ENCODE data around the gene FSIP2. TPM values are rescaled to one million over a fixed set of nuclear protein-coding genes. Genes with fewer than 3 reads are reported as not detected.

FSIP2 gene
- total RNA-seq, 2 donors from 2014 or later = 4.4 to 5.9 TPM

DNA sequence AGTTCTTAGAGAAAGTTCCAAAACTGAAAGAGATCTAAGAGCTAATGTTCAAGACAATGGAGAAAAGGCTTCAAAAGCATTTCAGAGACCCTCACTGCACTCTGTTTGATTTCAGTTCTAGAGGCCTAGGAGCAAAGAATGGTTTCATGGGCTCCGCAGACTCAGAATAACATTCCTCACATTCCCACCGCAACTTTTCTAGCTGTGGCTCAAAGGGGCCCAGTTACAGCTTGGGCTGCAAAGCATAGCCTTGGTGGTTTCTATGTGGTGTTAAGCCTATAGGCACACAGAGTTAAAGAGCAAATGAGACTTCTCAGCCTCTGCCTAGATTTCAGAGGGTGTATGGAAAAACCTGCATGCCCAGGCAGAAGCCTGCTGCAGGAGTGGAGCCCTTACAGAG is 73.0 kb downstream of the FSIP2 start:
- Histone ChIP-seq H3K27me3 (no peaks in the 10 kb centered on the region), H3K27ac (no peak overlapping the region), H3K9ac (ENCODE audit: low read depth in 2 of 2, low read length in 2 of 2) (no peak overlapping the region), H3K9me3 (no peaks in the 10 kb centered on the region), H3K4me1 (no peaks in the 10 kb centered on the region), H3K36me3 (no peaks in the 10 kb centered on the region), H3K4me3 (no peak overlapping the region)
- intact Hi-C loops (cut with DNase I) = no loop called here
- DNase-seq = no peak
- TF ChIP-seq, protein P1, sequence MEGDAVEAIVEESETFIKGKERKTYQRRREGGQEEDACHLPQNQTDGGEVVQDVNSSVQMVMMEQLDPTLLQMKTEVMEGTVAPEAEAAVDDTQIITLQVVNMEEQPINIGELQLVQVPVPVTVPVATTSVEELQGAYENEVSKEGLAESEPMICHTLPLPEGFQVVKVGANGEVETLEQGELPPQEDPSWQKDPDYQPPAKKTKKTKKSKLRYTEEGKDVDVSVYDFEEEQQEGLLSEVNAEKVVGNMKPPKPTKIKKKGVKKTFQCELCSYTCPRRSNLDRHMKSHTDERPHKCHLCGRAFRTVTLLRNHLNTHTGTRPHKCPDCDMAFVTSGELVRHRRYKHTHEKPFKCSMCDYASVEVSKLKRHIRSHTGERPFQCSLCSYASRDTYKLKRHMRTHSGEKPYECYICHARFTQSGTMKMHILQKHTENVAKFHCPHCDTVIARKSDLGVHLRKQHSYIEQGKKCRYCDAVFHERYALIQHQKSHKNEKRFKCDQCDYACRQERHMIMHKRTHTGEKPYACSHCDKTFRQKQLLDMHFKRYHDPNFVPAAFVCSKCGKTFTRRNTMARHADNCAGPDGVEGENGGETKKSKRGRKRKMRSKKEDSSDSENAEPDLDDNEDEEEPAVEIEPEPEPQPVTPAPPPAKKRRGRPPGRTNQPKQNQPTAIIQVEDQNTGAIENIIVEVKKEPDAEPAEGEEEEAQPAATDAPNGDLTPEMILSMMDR (IDR thresholded peaks at IDR 0.05) = no peak

DNA sequence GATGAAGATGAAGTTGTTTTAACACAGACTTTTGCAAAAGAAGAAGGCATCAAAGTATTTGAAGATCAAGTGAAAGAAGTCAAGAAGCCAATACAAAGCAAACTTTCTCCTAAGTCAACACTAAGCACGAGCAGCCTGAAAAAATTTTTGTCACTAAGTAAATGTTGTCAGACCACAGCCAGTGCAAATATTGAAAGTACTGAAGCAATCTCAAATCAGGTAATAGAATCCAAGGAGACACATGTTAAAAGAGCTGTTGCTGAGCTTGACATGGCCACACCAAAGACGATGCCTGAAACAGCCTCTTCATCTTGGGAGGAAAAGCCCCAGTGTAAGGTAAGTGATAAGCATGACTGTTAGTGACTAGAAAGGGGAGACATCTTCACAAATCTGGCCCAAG is 75.1 kb downstream of the FSIP2 start:
- DNase-seq = no peak

DNA sequence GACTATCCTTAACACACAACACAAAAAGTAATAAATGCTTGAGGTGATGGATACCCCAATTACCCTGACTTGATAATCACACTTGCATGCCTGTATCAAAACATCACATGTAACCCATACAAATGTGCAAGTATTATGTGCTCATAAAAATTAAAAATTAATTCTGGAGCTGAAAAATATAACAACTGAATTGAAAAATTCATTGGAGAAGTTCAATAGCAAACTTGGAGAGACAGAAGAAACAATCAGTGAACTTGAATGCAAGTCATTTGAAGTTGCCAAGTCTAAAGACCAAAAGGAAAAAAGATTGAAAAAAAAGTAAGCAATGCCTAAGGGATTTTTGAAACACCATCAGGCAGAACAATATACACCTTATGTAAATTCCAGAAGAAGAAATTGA is 79.4 kb downstream of the FSIP2 start:
- DNase-seq = no peak
- no peak overlapping the region for H3K4me3 ChIP-seq
- H3K36me3 ChIP-seq = no peaks in the 10 kb centered on the region

More for the DNA sequence above, 75.1 kb downstream of the FSIP2 start:
- Histone ChIP-seq H3K9me3 (no peaks in the 10 kb centered on the region), H3K4me3 (no peak overlapping the region), H3K27ac (no peak overlapping the region), H3K4me1 (no peaks in the 10 kb centered on the region), H3K27me3 (no peaks in the 10 kb centered on the region), H3K9ac (ENCODE audit: low read depth in 2 of 2, low read length in 2 of 2) (no peak overlapping the region), H3K36me3 (no peaks in the 10 kb centered on the region)
- intact Hi-C loops (cut with DNase I) = no loop called here
- TF ChIP-seq, protein P1 (IDR thresholded peaks at IDR 0.05) = no peak

DNA sequence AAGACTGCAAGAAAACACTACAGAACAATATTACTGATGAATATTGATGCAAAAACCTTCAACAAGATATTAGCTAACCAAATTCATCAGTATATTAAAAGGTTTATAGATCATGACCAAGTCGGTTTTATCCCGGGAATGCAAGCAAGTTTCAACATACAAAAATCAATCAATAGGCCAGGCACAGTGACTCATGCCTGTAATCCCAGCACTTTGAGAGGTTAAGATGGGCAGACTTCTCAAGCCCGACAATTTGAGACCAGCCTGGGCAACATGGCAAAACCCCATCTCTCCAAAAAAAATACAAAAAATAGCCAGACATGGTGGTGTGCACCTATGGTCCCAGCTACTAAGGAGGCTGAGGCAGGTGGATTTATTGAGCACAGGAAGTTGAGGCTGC is 82.9 kb downstream of the FSIP2 start:
- H3K27me3 ChIP-seq = no peaks in the 10 kb centered on the region
- no peak overlapping the region for H3K9ac ChIP-seq (ENCODE audit: low read depth in 2 of 2, low read length in 2 of 2)
- H3K9me3 ChIP-seq = no peaks in the 10 kb centered on the region
- H3K36me3 ChIP-seq = no peaks in the 10 kb centered on the region
- TF ChIP-seq, protein P1 (IDR thresholded peaks at IDR 0.05) = no peak
- no peaks in the 10 kb centered on the region for H3K4me1 ChIP-seq
- no peak overlapping the region for H3K4me3 ChIP-seq
- DNase-seq = no peak
- no peak overlapping the region for H3K27ac ChIP-seq
- intact Hi-C loops (cut with DNase I) = no loop called here

More for the DNA sequence above, 79.4 kb downstream of the FSIP2 start:
- intact Hi-C loops (cut with DNase I) = no loop called here
- Histone ChIP-seq H3K9ac (ENCODE audit: low read depth in 2 of 2, low read length in 2 of 2) (no peak overlapping the region), H3K9me3 (no peaks in the 10 kb centered on the region), H3K4me1 (no peaks in the 10 kb centered on the region), H3K27me3 (no peaks in the 10 kb centered on the region), H3K27ac (no peak overlapping the region)
- TF ChIP-seq, protein P1 (IDR thresholded peaks at IDR 0.05) = no peak

DNA sequence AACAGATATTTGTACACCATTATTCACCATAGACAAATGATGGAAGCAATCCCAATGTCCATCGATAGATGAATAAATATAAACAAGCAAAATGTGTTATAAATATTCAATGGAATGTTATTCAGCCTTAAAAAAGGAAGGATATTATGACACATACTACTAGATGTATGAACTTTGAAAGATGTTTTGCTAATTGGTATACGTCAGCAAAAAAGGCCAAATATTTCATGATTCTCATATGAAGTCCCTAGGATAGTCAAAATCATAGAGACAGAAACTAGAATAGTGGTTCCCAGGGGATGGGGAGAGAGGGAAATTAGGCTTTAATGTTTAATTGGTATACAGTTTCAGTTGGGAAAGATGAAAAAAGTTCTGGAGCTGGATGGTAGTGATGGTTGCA is 85.2 kb downstream of the FSIP2 start:
- TF ChIP-seq, protein P1 (IDR thresholded peaks at IDR 0.05) = no peak
- H3K27ac ChIP-seq = no peak overlapping the region
- no peaks in the 10 kb centered on the region for H3K27me3 ChIP-seq
- H3K36me3 ChIP-seq = no peaks in the 10 kb centered on the region
- intact Hi-C loops (cut with DNase I) = no loop called here
- H3K9ac ChIP-seq (ENCODE audit: low read depth in 2 of 2, low read length in 2 of 2) = no peak overlapping the region
- no peak overlapping the region for H3K4me3 ChIP-seq
- H3K9me3 ChIP-seq = no peaks in the 10 kb centered on the region
- DNase-seq = no peak
- no peaks in the 10 kb centered on the region for H3K4me1 ChIP-seq

DNA sequence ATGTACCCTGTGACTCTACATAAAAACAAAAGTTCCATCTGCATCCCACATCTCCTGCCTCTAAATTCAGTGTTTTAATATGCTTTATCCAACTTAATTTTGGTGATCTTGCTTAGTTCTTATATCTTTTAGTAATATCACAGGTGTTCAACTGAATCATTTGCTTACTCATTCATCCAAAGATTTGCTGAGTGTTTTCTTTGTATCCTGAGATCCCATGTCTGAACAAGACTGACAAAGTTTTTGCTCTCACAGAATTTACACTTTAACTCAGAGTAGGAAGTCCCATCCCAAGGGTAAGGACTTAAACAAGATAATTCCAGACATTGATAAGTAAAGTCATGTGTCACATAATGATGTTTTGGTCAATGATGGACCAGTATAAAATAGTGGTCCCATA is 87.0 kb downstream of the FSIP2 start:
- no peak overlapping the region for H3K9ac ChIP-seq (ENCODE audit: low read depth in 2 of 2, low read length in 2 of 2)
- H3K27ac ChIP-seq = no peak overlapping the region
- TF ChIP-seq, protein P1 (IDR thresholded peaks at IDR 0.05) = no peak
- intact Hi-C loops (cut with DNase I) = no loop called here
- H3K9me3 ChIP-seq = no peaks in the 10 kb centered on the region
- no peak for DNase-seq
- H3K36me3 ChIP-seq = no peaks in the 10 kb centered on the region
- H3K27me3 ChIP-seq = no peaks in the 10 kb centered on the region
- H3K4me3 ChIP-seq = no peak overlapping the region
- H3K4me1 ChIP-seq = no peaks in the 10 kb centered on the region
